SH-SY5Y (cell line): Measurements from ENCODE around the gene OBI1.

Experiments used
- GATA2 ChIP-seq: IDR thresholded peaks from 2 replicates; pipeline ENCODE4 v1.6.1; 2011; ENCODE audit warnings: mild to moderate bottlenecking, low read depth, low read length
- GATA3 ChIP-seq: IDR thresholded peaks from 2 replicates; pipeline ENCODE4 v1.6.1; 2011; ENCODE audit warnings: low read depth, mild to moderate bottlenecking, low read length, moderate library complexity

- TF ChIP-seq GATA2 (no peak), GATA3 (no peak)
These were observed 71.6 kb downstream of the OBI1 start for GRCh38 chr13:78587395-78587794.
